Smooth muscle cell (in vitro differentiated cells): ENCODE measurements around the gene AHNAK2. TPM values are rescaled to one million over a fixed set of nuclear protein-coding genes. Genes with fewer than 3 reads are reported as not detected.

ENCODE experiments used
- DNase-seq: peaks from one replicate; lab custom pipeline; 2025; ENCODE audit not compliant: unreplicated experiment; lab: John Stamatoyannopoulos, UW
- H2AFZ ChIP-seq: fragments of 200-600 bp; sonication (generic); 2 replicates; pipeline ENCODE4 v1.6.0; 2016; ENCODE audit warnings: antibody characterized with exemption, low read depth, mild to moderate bottlenecking
- H3F3A ChIP-seq: fragments of 200-600 bp; sonication (generic); 2 replicates; pipeline ENCODE4 v1.6.0; 2017; ENCODE audit warnings: antibody characterized with exemption, low read depth
- H3K27ac ChIP-seq: fragments of 200-600 bp; sonication (generic); 2 replicates; pipeline ENCODE4 v1.5.1; 2016; ENCODE audit warnings: low read depth, mild to moderate bottlenecking
- H3K27me3 ChIP-seq: fragments of 200-600 bp; sonication (generic); 2 replicates; pipeline ENCODE4 v1.6.1; 2016; ENCODE audit warnings: low read depth, mild to moderate bottlenecking
- H3K36me3 ChIP-seq: fragments of 200-600 bp; sonication (generic); 2 replicates; pipeline ENCODE4 v1.5.1; 2016; ENCODE audit warnings: low read depth
- H3K4me1 ChIP-seq: fragments of 200-600 bp; sonication (generic); 2 replicates; pipeline ENCODE4 v1.5.1; 2016; ENCODE audit warnings: low read depth
- H3K4me2 ChIP-seq: fragments of 200-600 bp; sonication (generic); 2 replicates; pipeline ENCODE4 v1.6.0; 2016; ENCODE audit warnings: mild to moderate bottlenecking
- H3K4me3 ChIP-seq: fragments of 200-600 bp; sonication (generic); 2 replicates; pipeline ENCODE4 v1.5.1; 2016; ENCODE audit warnings: mild to moderate bottlenecking
- H3K79me2 ChIP-seq: fragments of 200-600 bp; sonication (generic); 2 replicates; pipeline ENCODE4 v1.6.0; 2016; ENCODE audit warnings: low read depth, mild to moderate bottlenecking
- H3K9ac ChIP-seq: fragments of 200-600 bp; sonication (generic); 2 replicates; pipeline ENCODE4 v1.6.0; 2016; ENCODE audit warnings: low read depth
- H3K9me3 ChIP-seq: fragments of 200-600 bp; sonication (generic); replicated peaks from 2 replicates; pipeline ENCODE4 v1.5.1; 2016; ENCODE audit warnings: low read depth
- H4K20me1 ChIP-seq: fragments of 200-600 bp; sonication (generic); 2 replicates; pipeline ENCODE4 v1.6.0; 2016; ENCODE audit warnings: low read depth
- CTCF ChIP-seq: fragments of 200-600 bp; sonication (generic); IDR thresholded peaks from 2 replicates; pipeline ENCODE4 v1.5.1; 2017; ENCODE audit warnings: borderline replicate concordance, mild to moderate bottlenecking, antibody characterized with exemption; ENCODE audit not compliant: insufficient read depth, poor library complexity, severe bottlenecking
- WGBS: methylation state at CpG from one replicate; pipeline ENCODE4 v1.1.7; 2016; ENCODE audit warnings: low lambda C conversion rate; 5-methylcytosine and 5-hydroxymethylcytosine counted together
- polyA plus RNA-seq: library from polyadenylated mRNA; unstranded; fragments of >200 nt; fragmentation: Nextera tagmentation; extraction: Ambion mirVana; gene quantifications from 2 replicates; pipeline ENCODE4 v1.2.1, GENCODE V29; 2016
- total RNA-seq: library from RNA; depleted of rRNA; stranded (reverse); fragments of >200 nt; gene quantifications from 2 replicates; pipeline ENCODE4 v1.2.3, GENCODE V29; 2014

AHNAK2 gene
- total and polyA plus RNA-seq, 2 experiments from 2014 or later = 10.3 to 53.8 TPM

- no peaks in the 10 kb centered on the region for H4K20me1 ChIP-seq
- no peak for DNase-seq
- H3K36me3 ChIP-seq = no peaks in the 10 kb centered on the region
- no peaks in the 10 kb centered on the region for H3K9me3 ChIP-seq
- no peaks in the 10 kb centered on the region for H3F3A ChIP-seq
- H3K4me1 ChIP-seq = no peaks in the 10 kb centered on the region
- H2AFZ ChIP-seq = no peak overlapping the region
- no peaks in the 10 kb centered on the region for H3K79me2 ChIP-seq
- H3K4me2 ChIP-seq = no peak overlapping the region
- H3K9ac ChIP-seq = no peak overlapping the region
- H3K27ac ChIP-seq = no peak overlapping the region
- no peaks in the 10 kb centered on the region for H3K27me3 ChIP-seq
- WGBS = 94% methylated on average over 7 of the region's 7 CpGs
- H3K4me3 ChIP-seq = no peak overlapping the region
- TF ChIP-seq CTCF = no peak
Measured at GRCh38 chr14:104898195-104898558, 80.0 kb downstream of the AHNAK2 start.

GRCh38 chr14:104897330-104898194, 80.6 kb downstream of the AHNAK2 start:
- Histone ChIP-seq H3K27me3 (no peaks in the 10 kb centered on the region), H2AFZ (no peak overlapping the region), H3K4me2 (no peak overlapping the region), H3K9ac (no peak overlapping the region), H3K36me3 (no peaks in the 10 kb centered on the region), H3K79me2 (no peaks in the 10 kb centered on the region), H3K4me1 (no peaks in the 10 kb centered on the region), H3K9me3 (no peaks in the 10 kb centered on the region), H3K27ac (no peak overlapping the region), H3K4me3 (no peak overlapping the region), H3F3A (no peaks in the 10 kb centered on the region), H4K20me1 (no peaks in the 10 kb centered on the region)
- DNase-seq = no peak
- TF ChIP-seq CTCF = no peak
- 95% methylated on average over 37 of the region's 37 CpGs for WGBS

- no peak for TF ChIP-seq CTCF
- H3K4me3 ChIP-seq = no peak overlapping the region
- H4K20me1 ChIP-seq = no peaks in the 10 kb centered on the region
- H3K27me3 ChIP-seq = no peaks in the 10 kb centered on the region
- H3F3A ChIP-seq = no peaks in the 10 kb centered on the region
- no peaks in the 10 kb centered on the region for H3K4me1 ChIP-seq
- H3K36me3 ChIP-seq = no peaks in the 10 kb centered on the region
- no peaks in the 10 kb centered on the region for H3K79me2 ChIP-seq
- H3K4me2 ChIP-seq = no peak overlapping the region
- H3K27ac ChIP-seq = no peak overlapping the region
- DNase-seq = no peak
- H3K9ac ChIP-seq = no peak overlapping the region
- no peak overlapping the region for H2AFZ ChIP-seq
- H3K9me3 ChIP-seq = no peaks in the 10 kb centered on the region
- WGBS = 95% methylated on average over 32 of the region's 34 CpGs
Measured at GRCh38 chr14:104895786-104896661, 82.2 kb downstream of the AHNAK2 start.
